Stimulated activated CD8-positive, alpha-beta memory T cell treated with anti-CD3 and anti-CD28 coated beads, Interleukin-15, amount 100 ng/mL, for 1 hour (primary cell): ENCODE measurements around the gene CENPL.
"Not testable (repeated sequence)": the region's sequence is repeated elsewhere in the genome, so short reads cannot be mapped to it uniquely, and the experiment has no call there.

ENCODE experiments used
- DNase-seq: peaks from one replicate; pipeline ENCODE4 v3.0.0-alpha.2; 2020; ENCODE audit warnings: low read depth

The CENPL gene, protein sequence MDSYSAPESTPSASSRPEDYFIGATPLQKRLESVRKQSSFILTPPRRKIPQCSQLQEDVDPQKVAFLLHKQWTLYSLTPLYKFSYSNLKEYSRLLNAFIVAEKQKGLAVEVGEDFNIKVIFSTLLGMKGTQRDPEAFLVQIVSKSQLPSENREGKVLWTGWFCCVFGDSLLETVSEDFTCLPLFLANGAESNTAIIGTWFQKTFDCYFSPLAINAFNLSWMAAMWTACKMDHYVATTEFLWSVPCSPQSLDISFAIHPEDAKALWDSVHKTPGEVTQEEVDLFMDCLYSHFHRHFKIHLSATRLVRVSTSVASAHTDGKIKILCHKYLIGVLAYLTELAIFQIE

DNA sequence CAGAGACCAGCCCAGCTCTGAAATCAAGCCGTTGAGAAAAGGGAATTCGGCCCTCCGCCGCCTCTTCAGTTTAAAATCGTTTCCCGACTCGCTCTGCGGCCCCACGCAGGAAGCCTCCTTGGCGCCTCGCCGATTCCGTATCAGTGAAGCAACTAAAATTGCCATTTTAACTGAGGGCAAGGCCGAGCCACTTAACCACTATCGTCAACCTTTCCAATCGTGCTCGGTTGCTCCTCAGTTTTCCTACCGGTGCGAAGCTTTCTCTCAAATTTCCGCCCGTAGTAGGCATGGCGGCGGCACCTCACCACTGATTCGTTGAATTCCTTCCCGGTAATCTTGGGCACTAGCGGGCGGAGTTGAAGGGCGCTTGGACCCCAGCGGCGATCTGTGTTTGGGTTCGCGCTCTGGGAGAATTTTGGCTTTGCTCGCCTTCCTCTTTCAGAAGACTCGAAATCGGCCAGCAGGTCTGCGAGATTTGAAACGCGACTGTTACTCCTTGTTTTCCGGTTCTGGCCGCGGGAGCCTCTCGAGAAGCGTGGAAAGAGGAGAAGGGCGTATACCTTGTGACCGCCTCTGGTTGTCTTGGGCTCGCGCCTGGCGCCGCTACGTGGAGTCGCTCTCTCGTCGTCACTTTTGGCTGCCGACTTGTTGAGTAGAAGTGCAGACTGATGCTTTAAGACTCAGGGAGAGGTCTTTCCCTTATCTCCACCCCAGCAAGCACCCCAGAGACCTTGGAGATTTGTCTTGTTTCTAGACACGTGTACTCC lies at the start of gene CENPL, which contains the start of gene DARS2:
TSS of gene CENPL (minus strand) at position 569 of the 767 bp plus-strand sequence. CDS start 13,584 bp downstream, outside the sequence.
TSS of gene DARS2 (plus strand) at position 359 of the 767 bp plus-strand sequence. CDS start 557 bp downstream, outside the sequence.
- DNase-seq, result peak; percentile 77

DNA sequence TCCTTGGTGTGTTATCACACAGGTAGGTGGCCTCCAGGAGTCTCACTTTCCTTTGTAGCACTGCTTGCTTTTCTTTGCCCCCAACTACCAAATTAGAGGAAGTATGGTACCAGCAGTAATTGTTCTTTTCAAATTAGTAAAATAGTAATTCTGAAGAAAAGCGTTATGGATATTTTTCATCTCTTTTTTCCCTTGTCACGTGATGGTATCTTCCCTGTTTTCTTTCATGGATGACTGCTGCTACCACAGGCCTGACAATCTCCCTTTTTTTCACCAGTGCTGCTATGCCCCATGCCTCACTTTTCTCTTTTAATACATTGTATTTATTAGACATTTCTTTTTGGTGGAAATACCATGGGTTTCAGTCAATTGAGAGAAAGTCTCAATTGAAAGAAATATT lies 46.8 kb upstream of the CENPL start:
- no peak for DNase-seq

DNA sequence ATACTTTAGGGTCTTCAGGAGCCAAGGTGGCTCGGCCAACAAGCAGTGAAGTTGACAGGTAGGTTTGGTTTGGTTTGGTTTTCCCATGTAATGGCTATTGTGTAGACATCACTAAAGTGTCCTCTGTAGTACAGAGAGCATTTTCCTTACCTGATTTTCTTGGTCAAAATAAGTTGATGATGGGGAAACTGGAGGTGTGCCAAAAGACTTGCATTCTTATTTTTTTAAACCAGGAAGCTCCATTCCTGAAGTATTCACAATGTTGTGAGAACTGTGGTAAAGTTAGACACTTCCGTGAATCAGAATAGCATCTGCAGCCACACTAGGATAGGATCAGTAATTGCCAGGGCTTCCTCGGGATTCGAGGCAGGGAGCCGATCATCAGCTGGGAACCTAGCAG lies 46.4 kb upstream of the CENPL start:
- no peak for DNase-seq

DNA sequence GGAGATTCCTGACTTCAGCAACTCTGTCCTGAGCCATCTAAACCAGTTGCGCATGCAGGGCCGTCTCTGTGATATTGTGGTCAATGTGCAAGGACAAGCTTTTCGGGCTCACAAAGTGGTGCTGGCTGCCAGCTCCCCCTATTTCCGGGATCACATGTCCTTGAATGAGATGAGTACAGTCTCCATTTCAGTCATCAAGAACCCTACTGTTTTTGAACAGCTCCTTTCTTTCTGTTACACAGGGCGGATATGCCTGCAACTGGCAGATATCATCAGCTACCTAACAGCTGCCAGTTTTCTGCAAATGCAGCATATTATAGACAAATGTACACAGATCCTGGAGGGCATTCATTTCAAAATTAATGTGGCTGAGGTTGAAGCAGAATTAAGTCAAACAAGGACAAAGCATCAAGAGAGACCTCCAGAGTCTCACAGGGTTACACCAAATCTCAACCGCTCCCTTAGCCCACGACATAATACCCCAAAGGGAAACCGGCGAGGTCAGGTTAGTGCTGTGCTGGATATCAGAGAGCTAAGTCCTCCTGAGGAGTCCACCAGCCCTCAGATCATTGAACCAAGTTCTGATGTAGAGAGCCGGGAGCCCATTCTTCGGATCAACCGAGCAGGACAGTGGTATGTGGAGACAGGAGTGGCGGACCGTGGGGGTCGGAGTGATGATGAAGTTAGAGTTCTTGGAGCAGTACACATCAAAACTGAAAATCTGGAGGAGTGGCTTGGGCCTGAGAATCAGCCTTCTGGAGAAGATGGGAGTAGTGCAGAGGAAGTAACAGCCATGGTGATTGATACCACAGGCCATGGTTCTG lies 45.8 kb upstream of the CENPL start:
- no peak for DNase-seq

DNA sequence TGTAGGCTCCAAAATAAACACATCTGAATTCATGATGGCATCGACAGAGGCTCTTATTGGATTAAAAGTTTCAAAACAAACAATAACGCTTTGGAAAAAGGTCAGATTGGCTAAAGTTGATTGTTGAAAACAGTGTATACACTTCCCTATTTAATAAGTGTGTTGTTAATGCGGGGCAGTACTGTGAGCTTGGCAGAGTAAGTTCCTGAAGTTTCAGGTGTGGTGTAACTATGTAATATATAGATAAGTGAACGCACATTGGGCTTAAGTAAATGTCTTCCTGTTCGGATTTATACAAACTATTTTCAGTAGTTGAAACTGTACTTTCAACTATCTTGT lies 44.3 kb upstream of the CENPL start:
- DNase-seq, result no peak

DNA sequence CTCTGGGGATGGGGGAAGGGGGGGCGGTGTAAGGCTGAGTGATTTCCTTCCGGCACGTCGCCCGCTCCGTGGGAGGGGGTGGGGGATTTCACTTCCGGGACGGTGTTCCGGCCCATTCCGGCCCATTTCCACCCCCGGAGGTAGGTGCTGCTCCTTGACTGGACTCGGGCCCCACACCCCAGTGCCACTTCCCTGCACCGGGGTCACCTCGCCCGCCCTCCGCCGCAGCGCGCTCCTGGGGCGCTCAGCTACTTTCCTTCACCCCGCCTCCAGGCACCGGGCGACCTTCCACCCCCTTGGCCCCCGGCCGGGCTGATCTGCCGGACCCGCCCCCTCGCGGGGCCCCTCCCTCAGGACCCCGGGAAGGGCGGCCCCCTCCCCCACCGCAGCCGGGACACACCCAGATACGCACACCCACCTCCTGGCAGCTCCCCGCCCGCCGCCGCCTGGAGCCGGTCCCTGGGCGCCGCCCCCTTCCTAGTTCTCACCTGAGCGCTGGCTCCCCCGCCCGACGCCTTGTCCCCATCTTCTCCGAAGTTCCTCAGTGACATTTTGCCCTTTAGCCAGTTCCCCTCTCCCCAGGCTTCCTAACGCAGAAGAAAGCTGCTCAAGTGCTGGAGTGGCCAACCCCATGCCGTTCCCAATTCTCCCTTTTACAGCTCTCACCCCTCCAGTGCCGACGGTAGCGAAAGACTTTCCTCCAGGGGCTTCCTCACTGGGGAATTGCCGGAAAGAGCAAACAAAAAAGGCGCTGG lies 43.8 kb upstream of the CENPL start, which contains the start of gene ZBTB37:
TSS of gene ZBTB37 (plus strand) at position 115 of the 755 bp plus-strand sequence. CDS start 1,846 bp downstream, outside the sequence.
- peak; percentile 80 for DNase-seq

DNA sequence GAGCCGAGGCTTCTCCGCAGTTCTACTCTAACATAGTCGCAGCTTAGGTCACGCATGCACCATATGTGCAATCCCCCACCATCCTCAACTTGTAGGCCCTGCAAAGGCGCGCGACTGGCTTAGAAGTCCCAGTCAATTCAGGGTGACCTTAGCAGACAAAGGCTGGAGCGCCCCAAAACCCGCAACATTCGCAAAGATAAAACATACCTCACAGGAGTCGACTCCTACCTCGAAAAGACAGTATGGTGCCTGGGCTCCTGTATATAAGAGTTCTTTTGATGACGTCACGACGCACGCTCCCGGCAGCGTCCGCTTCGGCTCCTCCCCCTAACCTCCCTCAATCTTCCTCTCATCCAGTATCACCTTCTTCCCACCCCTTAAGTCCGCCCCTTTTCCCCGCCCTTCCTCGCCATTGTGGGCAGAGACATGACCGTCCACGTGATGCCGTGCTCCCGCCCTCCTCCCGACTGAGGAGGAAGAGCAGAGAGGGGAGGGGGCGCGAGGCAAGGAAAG lies 43.1 kb upstream of the CENPL start, which contains the start of gene GAS5:
TSS of gene GAS5 (minus strand) at position 237 of the 513 bp plus-strand sequence.
- peak; percentile 97 for DNase-seq

DNA sequence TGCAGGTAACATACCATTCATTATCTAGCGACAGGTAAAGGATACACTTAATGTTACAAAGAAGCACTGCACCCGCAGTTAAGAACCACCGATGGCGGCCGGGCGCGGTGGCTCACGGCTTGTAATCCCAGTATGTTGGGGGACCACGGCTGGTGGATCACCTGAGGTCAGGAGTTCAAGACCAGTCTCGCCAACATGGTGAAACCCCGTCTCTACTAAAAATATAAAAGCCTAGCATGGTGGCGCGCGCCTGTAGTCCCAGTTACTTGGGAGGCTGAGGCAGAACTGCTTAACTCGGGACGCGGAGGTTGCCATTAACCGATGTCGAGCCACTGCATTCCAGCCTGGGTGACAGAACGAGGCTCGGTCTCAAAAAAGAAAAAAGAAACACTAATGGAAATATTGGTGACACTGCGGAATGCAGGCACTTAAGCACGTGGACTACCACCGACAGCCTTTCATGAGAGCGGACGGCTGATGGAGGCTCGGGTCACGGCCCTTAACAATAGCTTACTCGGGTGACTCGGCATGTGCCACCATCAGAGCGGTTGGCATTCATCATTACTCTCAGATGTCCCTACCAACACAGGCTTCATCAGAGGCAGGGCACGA lies 42.6 kb upstream of the CENPL start:
- peak; percentile 29 for DNase-seq

DNA sequence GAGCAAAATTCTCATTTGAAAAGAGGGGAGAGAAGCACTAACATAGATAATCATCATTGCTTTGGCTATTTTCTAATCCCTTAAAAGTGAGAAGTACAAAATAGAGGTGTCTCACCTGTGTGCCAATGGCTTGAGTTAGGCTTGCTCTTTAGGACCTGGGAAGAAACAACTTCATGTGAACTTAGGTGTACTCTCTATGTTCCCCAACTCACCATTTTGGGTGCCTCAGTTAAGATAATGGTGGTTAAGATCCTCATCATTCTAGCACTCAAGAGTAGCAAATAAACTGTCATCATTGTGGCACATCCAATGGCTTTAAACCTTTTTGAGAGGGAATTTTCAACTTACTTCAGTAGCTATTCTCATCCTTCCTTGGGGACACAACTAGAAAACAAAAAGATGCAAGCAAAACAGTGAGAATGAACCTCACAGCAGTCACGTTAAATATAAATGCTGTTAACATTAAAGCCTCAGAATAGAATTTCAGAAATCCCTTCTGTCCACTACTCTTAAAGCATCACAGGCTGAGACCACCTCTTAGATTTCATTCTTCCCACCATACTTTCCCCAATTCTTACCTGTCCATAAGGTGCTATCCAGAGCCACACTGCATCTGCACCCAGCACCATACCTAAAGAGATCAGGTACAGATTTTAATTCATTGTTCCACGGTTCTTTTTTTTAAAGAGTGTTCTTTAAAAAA lies 41.9 kb upstream of the CENPL start:
- no peak for DNase-seq

DNA sequence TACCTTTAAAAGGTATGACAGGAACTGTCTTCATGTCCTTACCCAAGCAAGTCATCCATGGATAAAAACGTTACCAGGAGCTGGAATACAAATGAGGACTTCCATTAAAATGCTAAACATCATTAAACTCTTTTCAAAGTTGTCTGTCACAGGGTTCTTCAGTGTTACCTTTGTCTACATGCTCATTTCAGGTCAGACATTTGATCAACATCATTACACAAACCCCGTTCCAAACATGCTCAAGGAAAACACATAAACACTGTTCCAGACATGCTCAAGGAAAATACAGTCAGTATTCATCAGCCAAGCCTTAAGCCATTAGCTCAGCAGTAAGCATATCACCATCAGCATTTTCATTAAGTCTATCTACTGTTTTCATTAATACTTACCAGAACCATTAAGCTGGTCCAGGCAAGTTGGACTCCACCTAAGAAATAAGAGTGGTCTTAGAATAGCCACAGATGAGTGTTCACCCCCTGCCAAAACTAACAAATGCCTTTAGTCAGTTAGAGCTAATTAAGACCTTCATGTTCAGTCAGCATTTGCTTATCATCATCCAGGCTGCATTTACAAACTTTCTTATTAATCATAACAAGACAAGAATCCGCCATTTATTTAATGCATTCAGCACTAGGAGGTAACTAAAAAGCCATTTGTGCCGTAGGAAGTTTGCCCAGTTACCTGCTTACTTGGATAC lies 40.9 kb upstream of the CENPL start:
- no peak for DNase-seq

DNA sequence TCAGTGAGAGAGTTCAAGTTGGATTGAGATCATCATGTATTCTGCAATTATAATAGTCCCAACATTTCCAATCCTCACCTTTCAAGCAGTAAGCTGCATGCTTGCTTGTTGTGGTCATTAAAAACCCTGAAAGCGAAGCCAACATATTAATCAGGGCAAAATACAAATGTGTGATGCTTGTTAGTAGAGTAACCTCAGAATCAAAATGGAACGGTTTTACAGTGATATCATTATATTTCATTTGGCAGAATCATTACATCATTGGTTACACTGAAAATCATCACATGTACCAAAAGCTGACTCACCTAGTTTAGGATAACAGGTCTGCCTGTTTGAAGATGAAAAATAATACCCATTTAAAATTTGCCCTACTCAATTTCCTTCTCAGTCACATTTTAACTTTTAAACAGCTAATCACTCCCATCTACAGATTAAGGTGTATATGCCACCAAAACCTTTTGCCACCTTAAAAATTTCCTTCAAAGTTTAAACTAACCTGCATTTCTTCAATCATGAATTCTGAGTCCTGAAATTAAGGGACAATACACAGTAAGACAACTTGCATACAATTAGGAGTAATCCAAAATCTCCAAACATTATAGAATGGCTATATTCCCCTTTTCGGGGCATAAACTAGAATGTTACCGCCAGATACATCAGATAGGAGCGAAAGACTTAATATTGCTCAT lies 39.6 kb upstream of the CENPL start:
- no peak for DNase-seq

DNA sequence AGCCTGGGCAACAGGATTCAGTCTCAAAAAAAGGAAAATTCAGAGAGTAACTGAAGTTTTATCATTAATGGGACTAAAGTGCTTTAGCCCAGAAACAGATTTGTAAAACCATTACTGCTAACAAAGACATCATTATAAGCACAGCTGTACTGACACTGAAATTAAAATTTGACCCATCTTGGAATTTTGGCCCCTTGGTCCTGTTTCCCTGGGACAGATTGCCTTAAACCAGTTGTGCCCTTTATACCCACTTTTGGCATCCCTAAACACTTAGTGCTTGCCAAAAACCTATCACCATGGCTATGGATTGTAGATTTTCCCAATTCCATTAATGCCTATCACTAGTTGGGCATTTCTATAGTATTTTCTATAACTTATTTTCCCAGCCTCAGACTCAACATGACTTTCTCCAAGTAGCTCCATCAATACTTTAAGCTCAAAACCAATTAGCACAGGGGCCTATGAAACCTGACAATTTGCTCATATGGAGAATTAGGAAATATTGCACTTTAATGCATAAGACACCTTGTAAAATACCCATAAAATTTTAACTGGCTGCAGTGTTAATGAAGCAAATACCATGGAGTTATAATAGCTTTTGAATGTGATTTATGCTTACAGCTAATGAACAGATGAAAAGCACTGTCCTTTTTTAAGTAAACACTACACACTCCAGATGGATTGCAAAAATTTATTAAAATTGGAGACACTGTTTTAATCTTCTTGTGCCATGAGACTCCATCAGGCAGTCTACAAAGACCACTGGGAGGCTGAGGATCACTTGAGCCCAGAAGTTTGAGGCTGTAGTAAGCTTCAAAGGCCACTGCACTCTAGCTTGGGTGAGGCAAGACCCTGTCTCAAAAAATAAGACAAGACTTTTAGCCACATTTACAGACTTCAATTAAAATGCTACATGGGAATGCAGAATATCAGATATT lies 38.8 kb upstream of the CENPL start:
- no peak for DNase-seq

DNA sequence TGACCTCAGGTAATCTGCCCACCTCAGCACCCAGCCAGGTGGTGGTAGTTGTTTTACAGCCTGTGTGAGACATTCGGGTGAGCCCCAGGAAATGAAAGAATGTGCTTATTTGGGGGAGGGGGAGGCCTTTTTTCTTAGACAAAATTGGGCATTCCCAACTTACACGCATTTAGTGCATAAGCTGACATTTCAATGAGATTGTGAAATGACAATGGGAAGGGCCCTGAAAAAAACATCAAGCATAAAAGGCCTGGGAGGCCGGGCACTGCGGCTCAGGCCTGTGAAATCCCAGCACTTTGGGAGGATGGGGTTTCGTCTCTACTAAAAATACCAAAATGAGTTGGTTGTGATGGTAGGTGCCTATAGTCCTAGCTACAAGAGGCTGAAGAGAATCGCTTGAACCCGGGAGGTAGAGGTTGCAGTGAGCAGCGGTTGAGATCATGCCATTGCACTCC lies 38.1 kb upstream of the CENPL start:
- DNase-seq, result no peak

DNA sequence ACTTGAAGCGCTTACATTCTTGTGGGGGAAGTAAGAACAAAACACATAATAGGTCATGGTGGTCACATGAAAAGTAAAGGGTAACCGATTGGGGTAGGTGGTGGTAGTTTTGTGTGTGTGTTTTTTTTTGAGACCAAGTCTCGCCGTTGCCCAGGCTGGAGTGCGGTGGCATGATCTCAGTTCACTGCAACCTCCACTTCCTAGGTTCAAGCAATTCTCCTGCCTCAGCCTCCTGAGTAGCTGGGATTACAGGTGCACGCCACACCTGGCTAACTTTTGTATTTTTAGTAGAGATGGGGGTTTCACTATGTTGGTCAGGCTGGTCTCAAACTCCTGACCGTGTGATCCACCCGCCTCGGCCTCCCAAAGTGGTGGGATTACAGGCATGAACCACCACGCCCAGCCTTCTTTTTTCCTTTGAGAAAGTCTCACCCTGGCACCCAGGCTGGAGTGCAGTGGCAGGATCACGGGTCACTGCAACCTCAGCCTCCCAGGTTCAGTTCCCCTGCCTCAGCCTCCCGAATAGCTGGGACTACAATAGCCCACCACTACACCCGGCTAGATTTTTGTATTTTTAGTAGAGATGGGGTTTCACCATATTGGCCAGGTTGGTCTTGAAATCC lies 37.6 kb upstream of the CENPL start:
- not testable (repeated sequence) for DNase-seq

DNA sequence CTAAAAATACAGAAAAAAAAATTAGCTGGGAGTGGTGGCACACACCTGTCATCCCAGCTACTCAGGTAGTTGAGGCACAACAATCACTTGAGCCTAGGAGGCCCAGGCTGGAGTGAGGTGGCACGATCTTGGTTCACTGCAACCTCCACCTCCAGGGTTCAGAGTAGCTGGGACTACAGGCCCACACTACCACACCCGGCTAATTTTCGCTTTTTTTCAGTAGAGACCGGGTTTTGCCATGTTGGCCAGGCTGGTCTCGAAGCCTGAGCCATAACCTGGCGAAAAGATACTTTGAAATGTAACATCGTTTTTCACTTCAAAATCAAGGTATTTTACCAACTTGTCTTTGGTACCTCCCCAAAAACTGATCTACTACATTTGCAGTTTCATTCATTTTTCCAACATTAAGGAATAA lies 37.1 kb upstream of the CENPL start:
- DNase-seq, result no peak

DNA sequence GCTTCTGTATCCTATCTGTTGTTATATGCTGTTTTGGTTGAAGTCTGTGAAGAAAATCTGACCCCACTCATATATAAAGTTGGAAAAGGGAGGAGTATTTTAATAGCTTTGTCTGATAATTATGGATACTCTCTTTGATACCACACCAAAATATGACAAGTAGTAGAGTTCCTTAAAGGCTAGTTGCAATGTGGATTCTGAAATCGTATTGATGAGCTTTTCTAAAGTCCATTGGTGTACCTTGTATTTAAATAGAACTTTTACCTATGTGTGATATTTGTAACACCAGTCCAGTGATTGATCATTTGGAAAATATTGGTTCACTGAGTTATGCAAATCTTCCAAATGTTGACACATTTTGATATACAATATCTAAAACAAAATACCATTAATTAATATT lies 35.4 kb upstream of the CENPL start:
- no peak for DNase-seq

DNA sequence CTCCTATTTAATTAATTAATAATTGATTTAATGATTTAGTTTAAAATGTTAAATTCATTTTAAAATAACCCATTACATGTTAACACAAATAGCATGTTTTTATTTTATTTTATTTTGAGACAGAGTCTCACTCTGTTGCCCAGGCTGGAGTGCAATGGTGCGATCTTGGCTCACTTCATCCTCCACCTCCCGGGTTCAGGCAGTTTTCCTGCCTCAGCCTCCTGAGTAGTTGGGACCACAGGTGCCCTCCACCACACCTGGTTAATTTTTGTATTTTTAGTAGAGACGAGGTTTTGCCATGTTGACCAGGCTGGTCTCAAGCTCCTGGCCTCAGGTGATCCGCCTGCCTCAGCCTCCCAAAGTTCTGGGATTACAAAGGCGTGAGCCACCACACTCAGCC lies 34.9 kb upstream of the CENPL start:
- not testable (repeated sequence) for DNase-seq
